Mucosa of rectum (tissue), 2 donors: Measurements from ENCODE around the gene EIF5A2.

Source experiments
- H3K27ac ChIP-seq, 2 donors: one replicate each; pipeline ENCODE4 v1.7.0; 2013; ENCODE audit warnings: inconsistent platforms in 2 of 2, low read depth in 2 of 2, low read length in 2 of 2
- H3K27me3 ChIP-seq, 2 donors: one replicate each; pipeline ENCODE4 v1.7.0; 2013; ENCODE audit warnings: low read length in 2 of 2; ENCODE audit not compliant: control insufficient read depth in 2 of 2, insufficient read depth in 2 of 2
- H3K36me3 ChIP-seq, 2 donors: one replicate each; pipeline ENCODE4 v1.7.0; 2013; ENCODE audit warnings: low read length in 2 of 2; ENCODE audit not compliant: control insufficient read depth in 2 of 2, insufficient read depth in 2 of 2
- H3K4me1 ChIP-seq, 2 donors: one replicate each; pipeline ENCODE4 v1.7.0; 2013; ENCODE audit warnings: low read length in 2 of 2, mild to moderate bottlenecking in 1 of 2; ENCODE audit not compliant: control insufficient read depth in 2 of 2, insufficient read depth in 2 of 2
- H3K4me3 ChIP-seq, 2 donors: one replicate each; pipeline ENCODE4 v1.7.0; 2013; ENCODE audit warnings: low read length in 2 of 2
- H3K9ac ChIP-seq, 2 donors: one replicate each; pipeline ENCODE4 v1.7.0; 2013; ENCODE audit warnings: low read length in 2 of 2, low read depth in 1 of 2, mild to moderate bottlenecking in 1 of 2
- H3K9me3 ChIP-seq, 2 donors: one replicate each; pipeline ENCODE4 v1.7.0; 2013; ENCODE audit warnings: low read length in 2 of 2; ENCODE audit not compliant: control insufficient read depth in 2 of 2
- donor health status: healthy.
- donor health status: Normal muscosa, but diverticular disease.

Gene EIF5A2

DNA sequence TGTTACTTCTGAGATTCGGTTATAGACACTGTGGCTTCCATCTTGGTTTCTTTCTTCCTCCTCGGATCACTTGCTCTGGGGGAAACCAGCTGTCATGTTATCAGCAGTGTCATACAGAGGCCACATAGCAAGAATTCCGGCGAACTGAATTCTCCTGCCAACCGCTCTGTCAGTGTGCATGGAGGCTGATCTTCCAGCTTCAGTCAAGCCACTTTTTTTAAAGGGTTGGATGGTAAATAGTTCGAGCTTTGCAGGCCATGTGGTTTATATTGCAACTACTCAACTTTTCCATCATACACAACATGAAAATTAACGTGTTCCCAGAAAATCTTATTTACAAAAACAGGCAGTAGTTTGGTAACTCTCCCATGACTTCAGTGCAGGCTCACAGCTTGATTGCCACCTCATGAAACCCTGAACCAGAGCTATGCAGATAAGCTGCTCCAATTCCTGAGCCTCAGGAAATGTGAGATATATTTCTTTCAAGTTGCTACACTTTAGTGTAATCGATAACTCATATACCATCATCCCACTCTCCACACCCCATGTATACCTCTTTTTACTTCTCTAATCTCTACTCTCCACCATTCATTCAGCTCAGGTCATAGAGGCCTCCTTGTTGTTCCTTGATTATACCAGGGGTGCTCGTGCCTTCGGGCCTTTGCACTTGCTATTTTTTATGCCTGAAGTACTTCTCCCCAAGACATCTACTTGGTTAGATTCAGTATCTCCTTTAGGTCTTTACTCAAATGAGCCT, 45.6 kb downstream of the EIF5A2 start:
- no peak overlapping the region for H3K4me3 ChIP-seq
- H3K4me1 ChIP-seq, result peaks cover 0 to 6% of the 10 kb centered on the region in 2 donors
- no peak overlapping the region for H3K27ac ChIP-seq
- peaks cover 17 to 25% of the 10 kb centered on the region in 2 donors for H3K36me3 ChIP-seq
- H3K27me3 ChIP-seq, result no peaks in the 10 kb centered on the region
- H3K9me3 ChIP-seq, result no peaks in the 10 kb centered on the region
- no peak overlapping the region for H3K9ac ChIP-seq

DNA sequence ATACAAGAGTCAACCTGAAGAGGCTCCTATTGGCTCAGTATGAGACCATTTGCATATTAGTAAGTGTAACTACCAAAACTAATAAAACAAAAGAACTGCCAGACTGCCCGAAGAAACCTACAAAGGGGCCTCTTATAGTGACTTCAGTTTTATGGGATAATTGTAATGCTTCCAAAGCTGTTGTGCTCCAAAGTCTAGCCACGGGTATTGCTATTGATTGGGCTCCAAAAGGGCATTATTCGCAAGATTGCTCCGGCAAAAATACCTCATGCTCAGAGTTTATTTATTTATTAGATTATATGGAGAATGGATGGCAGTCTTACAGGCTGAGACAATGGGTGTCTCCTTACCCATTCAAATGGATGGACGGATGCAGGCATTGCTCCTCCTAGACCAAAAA, 49.8 kb downstream of the EIF5A2 start:
- H3K36me3 ChIP-seq, result no peaks in the 10 kb centered on the region
- no peaks in the 10 kb centered on the region for H3K9me3 ChIP-seq
- H3K27me3 ChIP-seq, result no peaks in the 10 kb centered on the region
- no peaks in the 10 kb centered on the region for H3K4me1 ChIP-seq
- H3K4me3 ChIP-seq, result no peak overlapping the region
- no peak overlapping the region for H3K9ac ChIP-seq
- H3K27ac ChIP-seq, result no peak overlapping the region

DNA sequence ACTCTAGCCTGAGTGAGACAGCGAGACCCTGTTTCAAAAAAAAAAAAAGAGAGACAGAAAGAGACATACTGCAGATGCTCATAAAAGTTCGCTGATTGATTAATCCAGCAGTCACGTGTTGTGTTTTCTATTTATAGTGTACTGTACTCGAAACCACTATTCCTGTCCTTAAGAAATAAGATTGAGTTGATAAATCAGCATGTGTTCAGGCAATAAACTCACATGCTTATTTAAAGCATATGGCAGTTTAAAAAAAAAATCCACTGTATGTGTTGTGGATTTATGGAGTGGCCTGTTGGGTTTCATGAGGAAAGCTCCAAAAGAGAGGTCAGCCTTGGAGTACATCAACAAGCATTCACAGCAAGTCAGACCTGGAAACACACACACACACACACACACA, 56.1 kb downstream of the EIF5A2 start:
- no peaks in the 10 kb centered on the region for H3K9me3 ChIP-seq
- no peak overlapping the region for H3K4me3 ChIP-seq
- no peaks in the 10 kb centered on the region for H3K27me3 ChIP-seq
- no peak overlapping the region for H3K27ac ChIP-seq
- no peaks in the 10 kb centered on the region for H3K36me3 ChIP-seq
- no peak overlapping the region for H3K9ac ChIP-seq
- no peaks in the 10 kb centered on the region for H3K4me1 ChIP-seq

DNA sequence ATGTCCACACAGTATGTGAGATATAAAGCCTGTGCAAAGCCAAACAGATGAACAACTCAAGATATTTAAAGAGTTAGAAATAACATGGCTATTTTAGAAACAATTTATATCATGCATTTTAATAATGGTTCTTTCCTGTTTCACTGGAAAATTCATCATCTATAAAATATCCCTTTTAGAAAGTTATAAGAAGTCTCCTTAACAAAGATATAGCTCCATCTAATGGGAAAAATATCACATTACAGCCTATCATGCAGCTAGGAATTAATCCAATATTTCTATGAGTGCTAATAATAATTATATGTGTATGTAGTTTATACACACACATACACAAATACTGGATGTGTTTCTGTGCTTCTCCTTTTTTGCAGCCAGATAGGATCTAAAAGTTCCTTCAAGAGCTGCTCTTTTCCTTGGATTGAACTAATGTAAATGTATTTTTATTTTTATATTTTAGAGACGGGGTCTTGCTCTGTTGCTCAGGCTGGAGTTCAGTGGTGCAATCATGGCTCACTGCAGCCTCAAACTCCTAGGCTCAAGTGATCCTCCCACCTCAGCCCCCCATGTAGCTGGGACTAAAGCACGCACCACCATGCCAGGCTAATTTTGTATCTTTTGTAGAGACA, 60.0 kb downstream of the EIF5A2 start:
- H3K27me3 ChIP-seq, result no peaks in the 10 kb centered on the region
- no peaks in the 10 kb centered on the region for H3K36me3 ChIP-seq
- H3K9me3 ChIP-seq, result no peaks in the 10 kb centered on the region
- no peak overlapping the region for H3K4me3 ChIP-seq
- H3K27ac ChIP-seq, result no peak overlapping the region
- H3K4me1 ChIP-seq, result no peaks in the 10 kb centered on the region
- no peak overlapping the region for H3K9ac ChIP-seq

DNA sequence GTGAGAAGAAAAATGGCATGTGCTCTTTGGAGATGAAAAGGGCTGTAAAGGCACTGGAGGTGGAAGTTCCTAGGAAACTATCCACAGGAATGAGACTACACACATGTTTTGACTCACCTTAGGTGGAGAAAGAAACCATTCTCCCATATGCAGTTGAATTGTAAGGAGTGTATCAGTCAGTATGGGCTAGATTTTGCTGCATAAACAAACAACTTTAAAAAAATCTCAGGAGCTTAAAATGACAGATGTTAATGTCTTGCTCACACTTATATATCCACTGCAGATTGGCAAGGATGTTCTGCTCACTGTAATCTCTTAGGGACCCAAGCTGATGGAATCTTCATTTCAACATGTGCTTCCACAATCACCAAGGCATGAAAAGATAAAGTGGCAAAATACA, 64.1 kb downstream of the EIF5A2 start:
- Histone ChIP-seq H3K4me3 (no peak overlapping the region), H3K27ac (no peak overlapping the region), H3K27me3 (no peaks in the 10 kb centered on the region), H3K36me3 (no peaks in the 10 kb centered on the region), H3K9ac (no peak overlapping the region), H3K4me1 (no peaks in the 10 kb centered on the region), H3K9me3 (no peaks in the 10 kb centered on the region)

DNA sequence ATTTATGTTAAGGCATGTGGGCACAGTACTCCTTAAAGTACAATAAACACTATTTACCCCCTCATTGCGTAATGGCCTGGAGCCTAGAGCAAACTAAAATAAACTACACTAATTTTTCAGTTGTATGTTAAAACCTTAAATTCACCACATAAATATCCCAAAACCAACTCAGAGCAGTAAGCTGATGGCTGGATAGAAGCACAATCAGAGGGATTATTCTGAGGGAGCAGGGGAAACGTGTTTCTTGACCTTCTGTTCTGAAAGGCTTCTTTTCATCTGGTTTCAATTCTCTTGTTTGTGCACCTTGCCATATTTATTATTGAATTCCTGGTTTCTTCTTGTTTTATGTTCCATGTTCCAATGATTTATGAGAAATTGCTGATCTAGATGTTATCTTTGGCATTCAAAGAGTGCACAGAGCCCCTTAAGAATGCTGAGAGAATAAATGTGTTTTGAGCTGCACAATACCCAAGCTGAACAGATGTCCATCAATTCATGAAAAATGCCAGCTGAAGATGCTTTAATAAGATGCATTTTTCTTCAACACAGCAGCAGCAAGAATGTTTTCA, 68.1 kb downstream of the EIF5A2 start:
- Histone ChIP-seq H3K9me3 (no peaks in the 10 kb centered on the region), H3K36me3 (no peaks in the 10 kb centered on the region), H3K27ac (no peak overlapping the region), H3K27me3 (peaks cover 0 to 2% of the 10 kb centered on the region in 2 donors), H3K9ac (no peak overlapping the region), H3K4me3 (no peak overlapping the region), H3K4me1 (no peaks in the 10 kb centered on the region)

DNA sequence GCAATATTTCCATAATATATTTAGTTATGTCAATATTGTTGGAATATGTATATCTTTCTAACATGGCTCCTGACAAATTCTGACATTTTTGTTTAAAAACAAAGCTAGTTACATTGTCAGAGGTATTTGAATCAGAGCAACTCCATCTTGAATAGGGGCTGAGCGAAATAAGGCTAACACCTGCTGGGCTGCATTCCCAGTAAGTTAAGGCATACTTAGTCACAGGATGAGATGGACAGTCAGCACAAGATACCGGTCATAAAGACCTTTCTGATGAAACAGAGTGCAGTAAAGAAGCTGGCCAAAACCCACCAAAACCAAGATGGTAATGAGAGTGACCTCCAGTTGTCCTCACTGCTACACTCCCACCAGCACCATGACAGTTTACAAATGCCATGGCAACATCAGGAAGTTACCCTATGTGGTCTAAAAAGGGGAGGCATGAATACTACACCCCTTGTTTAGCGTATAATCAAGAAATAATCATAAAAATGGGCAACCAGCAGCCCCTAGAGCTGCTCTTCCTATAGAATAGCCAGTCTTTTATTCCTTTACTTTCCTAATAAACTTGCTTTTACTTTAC, 68.8 kb downstream of the EIF5A2 start:
- Histone ChIP-seq H3K9me3 (no peaks in the 10 kb centered on the region), H3K27ac (no peak overlapping the region), H3K9ac (no peak overlapping the region), H3K36me3 (no peaks in the 10 kb centered on the region), H3K27me3 (peaks cover 0 to 4% of the 10 kb centered on the region in 2 donors), H3K4me1 (no peaks in the 10 kb centered on the region), H3K4me3 (no peak overlapping the region)
